ENCODE results near the gene RAF1.

DNA sequence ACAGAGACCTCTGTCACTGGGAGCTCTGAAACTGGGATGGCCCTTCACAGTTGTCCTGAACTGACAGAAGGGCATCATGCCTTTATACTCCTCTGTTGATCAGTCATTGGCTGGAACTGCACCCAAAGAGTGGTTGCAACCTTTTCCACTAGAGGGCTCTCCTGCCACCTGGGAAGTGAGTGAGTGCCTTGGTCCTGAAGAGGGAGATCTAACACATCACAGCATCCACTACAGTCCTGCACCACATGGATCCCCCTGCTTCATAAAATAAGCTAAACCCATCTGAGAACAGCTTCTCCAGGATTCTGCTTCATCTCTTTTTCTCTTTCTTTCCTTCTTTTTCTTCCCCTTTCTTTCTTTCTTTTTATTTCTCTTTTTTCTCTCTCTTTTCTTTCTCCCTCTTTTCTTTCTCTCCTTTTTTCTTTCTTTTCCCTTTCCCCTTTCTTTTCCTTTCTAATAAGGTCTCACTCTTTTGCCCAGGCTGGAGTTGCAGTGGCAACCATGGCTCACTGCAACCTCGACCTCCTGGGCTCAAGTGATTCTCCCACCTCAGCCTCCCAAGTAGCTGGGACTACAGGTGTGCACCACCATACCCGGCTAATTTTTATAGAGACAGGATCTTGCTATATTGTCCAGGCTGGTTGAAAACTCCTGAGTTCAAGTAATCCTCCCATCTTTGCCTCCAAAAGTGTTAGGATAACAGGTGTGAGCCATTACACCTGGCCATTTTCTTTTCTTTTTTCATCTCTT lies 42.8 kb upstream of the RAF1 start:
- no peak for TF ChIP-seq POLR2A (IDR thresholded peaks at IDR 0.05)
- TF ChIP-seq, protein P1, sequence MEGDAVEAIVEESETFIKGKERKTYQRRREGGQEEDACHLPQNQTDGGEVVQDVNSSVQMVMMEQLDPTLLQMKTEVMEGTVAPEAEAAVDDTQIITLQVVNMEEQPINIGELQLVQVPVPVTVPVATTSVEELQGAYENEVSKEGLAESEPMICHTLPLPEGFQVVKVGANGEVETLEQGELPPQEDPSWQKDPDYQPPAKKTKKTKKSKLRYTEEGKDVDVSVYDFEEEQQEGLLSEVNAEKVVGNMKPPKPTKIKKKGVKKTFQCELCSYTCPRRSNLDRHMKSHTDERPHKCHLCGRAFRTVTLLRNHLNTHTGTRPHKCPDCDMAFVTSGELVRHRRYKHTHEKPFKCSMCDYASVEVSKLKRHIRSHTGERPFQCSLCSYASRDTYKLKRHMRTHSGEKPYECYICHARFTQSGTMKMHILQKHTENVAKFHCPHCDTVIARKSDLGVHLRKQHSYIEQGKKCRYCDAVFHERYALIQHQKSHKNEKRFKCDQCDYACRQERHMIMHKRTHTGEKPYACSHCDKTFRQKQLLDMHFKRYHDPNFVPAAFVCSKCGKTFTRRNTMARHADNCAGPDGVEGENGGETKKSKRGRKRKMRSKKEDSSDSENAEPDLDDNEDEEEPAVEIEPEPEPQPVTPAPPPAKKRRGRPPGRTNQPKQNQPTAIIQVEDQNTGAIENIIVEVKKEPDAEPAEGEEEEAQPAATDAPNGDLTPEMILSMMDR (IDR thresholded peaks at IDR 0.05 in 4 of 5, conservative IDR thresholded peaks at IDR 0.05 in 1 of 5) = peak; percentile 38 to 76 (median 64)
